Keratinocyte (primary cell): ENCODE measurements around the gene TCF23. TPM values are rescaled to one million over a fixed set of nuclear protein-coding genes. Genes with fewer than 3 reads are reported as not detected.

Experiments
- DNase-seq: peaks from one replicate; pipeline ENCODE4 v3.0.0-alpha.2; 2011; ENCODE audit warnings: low read depth, missing footprints, low spot score
- FAIRE-seq: peaks from 2 replicates; lab custom pipeline; 2011; peaks lifted over from hg19 to GRCh38; lab: Jason Lieb, UNC
- H2AFZ ChIP-seq: 2 replicates; pipeline ENCODE4 v1.6.0; 2012; ENCODE audit warnings: low read length, control low read depth, inconsistent platforms; ENCODE audit not compliant: control insufficient read depth
- H3K27ac ChIP-seq: 2 replicates; pipeline ENCODE4 v1.5.1; 2011; ENCODE audit warnings: low read length; ENCODE audit not compliant: control insufficient read depth, insufficient read depth
- H3K27me3 ChIP-seq: 3 replicates; pipeline ENCODE4 v1.6.0; 2011; ENCODE audit warnings: low read length; ENCODE audit not compliant: control insufficient read depth, insufficient read depth; ENCODE audit errors: extremely low read depth
- H3K36me3 ChIP-seq, 2 experiments: 2 replicates in 1 of 2; 3 replicates in 1 of 2; pipeline ENCODE4 v1.5.1; 2011; ENCODE audit warnings: low read length in 2 of 2, mild to moderate bottlenecking in 1 of 2; ENCODE audit not compliant: control insufficient read depth in 2 of 2, insufficient read depth in 2 of 2; ENCODE audit errors: extremely low read depth in 1 of 2
- H3K4me1 ChIP-seq: 3 replicates; pipeline ENCODE4 v1.5.1; 2011; ENCODE audit warnings: low read length; ENCODE audit not compliant: control insufficient read depth, insufficient read depth; ENCODE audit errors: extremely low read depth
- H3K4me2 ChIP-seq: 3 replicates; pipeline ENCODE4 v1.6.0; 2011; ENCODE audit warnings: low read depth, low read length; ENCODE audit not compliant: control insufficient read depth, insufficient read depth; ENCODE audit errors: extremely low read depth
- H3K4me3 ChIP-seq, 3 experiments: fragments of 200-600 bp in 1 of 3; sonication (generic) in 1 of 3; 2 replicates in 2 of 3; 3 replicates in 1 of 3; pipeline ENCODE4 v1.5.1; 2011 to 2016; ENCODE audit warnings: low read length in 3 of 3, mild to moderate bottlenecking in 3 of 3, control low read depth in 2 of 3, inconsistent platforms in 1 of 3, low read depth in 1 of 3, mixed read lengths in 1 of 3, mixed run types in 1 of 3, moderate library complexity in 1 of 3; ENCODE audit not compliant: control insufficient read depth in 2 of 3, insufficient read depth in 2 of 3; ENCODE audit errors: extremely low read depth in 1 of 3
- H3K79me2 ChIP-seq: 2 replicates; pipeline ENCODE4 v1.6.0; 2012; ENCODE audit warnings: low read length; ENCODE audit not compliant: control insufficient read depth, insufficient read depth
- H3K9ac ChIP-seq: 3 replicates; pipeline ENCODE4 v1.6.0; 2011; ENCODE audit warnings: low read length; ENCODE audit not compliant: control insufficient read depth, insufficient read depth; ENCODE audit errors: extremely low read depth
- H3K9me1 ChIP-seq: 3 replicates; pipeline ENCODE4 v1.6.0; 2011; ENCODE audit warnings: low read length; ENCODE audit not compliant: control insufficient read depth, insufficient read depth; ENCODE audit errors: extremely low read depth
- H3K9me3 ChIP-seq: 2 replicates; pipeline ENCODE4 v1.5.1; 2012; ENCODE audit warnings: low read depth, low read length; ENCODE audit not compliant: control insufficient read depth
- H4K20me1 ChIP-seq: 3 replicates; pipeline ENCODE4 v1.6.0; 2011; ENCODE audit warnings: low read length; ENCODE audit not compliant: control insufficient read depth, insufficient read depth; ENCODE audit errors: extremely low read depth
- EZH2 ChIP-seq: IDR thresholded peaks from one replicate; pipeline ENCODE4 v1.6.1; 2012; ENCODE audit warnings: inconsistent platforms, mild to moderate bottlenecking, low read length, moderate library complexity
- dilution Hi-C: fragments of 300-500 bp; cut with MboI; formaldehyde crosslinking; loops from one replicate; pipeline ENCODE4 v1.7.0; 2020; ENCODE audit warnings: low sequenced_read_pairs; ENCODE audit not compliant: extremely low pct_ligation_motif_present
- polyA plus RNA-seq, 5 experiments: library from polyadenylated mRNA; depleted of rRNA in 3 of 5; stranded (reverse) in 3 of 5; stranded (forward) in 1 of 5; unstranded in 1 of 5; fragments of >200 nt; gene quantifications; 1 replicate in 1 of 5; 2 replicates in 3 of 5; 3 replicates in 1 of 5; pipeline versions ENCODE4 v1.2.1 to v1.2.3, GENCODE V29; 2011 to 2012; ENCODE audit warnings: missing spikeins in 2 of 5, low read depth in 1 of 5, low replicate concordance in 1 of 5
- TF ChIP-seq, protein P1 (sequence below), 3 experiments: IDR thresholded peaks in 1 of 3; conservative IDR thresholded peaks in 1 of 3; optimal IDR thresholded peaks in 1 of 3; 2 replicates in 2 of 3; 3 replicates in 1 of 3; pipeline versions ENCODE3 to v1.5.1; 2011; ENCODE audit warnings: low read length in 3 of 3, mild to moderate bottlenecking in 3 of 3, moderate library complexity in 2 of 3, control low read depth in 1 of 3, inconsistent platforms in 1 of 3; ENCODE audit not compliant: insufficient read depth in 2 of 3; ENCODE audit errors: extremely low read depth in 1 of 3

Gene TCF23
- polyA plus RNA-seq, 1 donor (not counting 4 experiments of a cell fraction or from before 2014, with no cell fraction given), result not detected

DNA sequence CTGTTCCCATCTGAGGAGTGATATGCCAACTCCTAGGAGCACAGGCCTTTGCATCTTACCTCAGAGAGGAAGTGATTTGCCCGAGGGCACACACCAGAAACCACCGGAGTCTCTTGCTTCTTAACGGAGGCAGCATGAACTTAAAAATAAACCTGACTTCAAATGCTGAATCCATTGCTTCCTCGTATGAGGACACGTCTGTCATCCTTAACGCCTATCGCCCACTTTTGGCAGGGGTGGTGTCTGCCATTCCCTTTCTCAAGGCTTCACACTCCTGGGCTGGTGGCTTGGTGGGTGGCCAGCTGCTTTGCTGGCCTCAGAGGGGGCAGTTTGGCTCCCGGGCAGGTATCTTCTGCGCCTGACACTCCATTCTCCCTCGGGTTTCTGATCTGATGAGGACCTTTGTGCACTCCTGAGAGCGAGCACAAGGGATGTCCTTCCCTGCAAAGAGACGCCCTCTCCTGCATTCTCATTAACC lies 13.3 kb upstream of the TCF23 start:
- Histone ChIP-seq H3K9me3 (no peaks in the 10 kb centered on the region), H3K79me2 (peaks cover 20% of the 10 kb centered on the region), H3K4me3 (no peak overlapping the region), H2AFZ (no peak overlapping the region), H3K9ac (no peak overlapping the region), H3K4me1 (peaks cover 7% of the 10 kb centered on the region), H3K4me2 (no peak overlapping the region), H3K9me1 (no peaks in the 10 kb centered on the region), H4K20me1 (no peaks in the 10 kb centered on the region), H3K27ac (no peak overlapping the region), H3K36me3 (peaks cover 8 to 19% of the 10 kb centered on the region in 2 experiments), H3K27me3 (no peaks in the 10 kb centered on the region)
- dilution Hi-C loops, result no loop called here
- FAIRE-seq, result no peak
- no peak for DNase-seq
- TF ChIP-seq EZH2, result no peak
- TF ChIP-seq, protein P1, sequence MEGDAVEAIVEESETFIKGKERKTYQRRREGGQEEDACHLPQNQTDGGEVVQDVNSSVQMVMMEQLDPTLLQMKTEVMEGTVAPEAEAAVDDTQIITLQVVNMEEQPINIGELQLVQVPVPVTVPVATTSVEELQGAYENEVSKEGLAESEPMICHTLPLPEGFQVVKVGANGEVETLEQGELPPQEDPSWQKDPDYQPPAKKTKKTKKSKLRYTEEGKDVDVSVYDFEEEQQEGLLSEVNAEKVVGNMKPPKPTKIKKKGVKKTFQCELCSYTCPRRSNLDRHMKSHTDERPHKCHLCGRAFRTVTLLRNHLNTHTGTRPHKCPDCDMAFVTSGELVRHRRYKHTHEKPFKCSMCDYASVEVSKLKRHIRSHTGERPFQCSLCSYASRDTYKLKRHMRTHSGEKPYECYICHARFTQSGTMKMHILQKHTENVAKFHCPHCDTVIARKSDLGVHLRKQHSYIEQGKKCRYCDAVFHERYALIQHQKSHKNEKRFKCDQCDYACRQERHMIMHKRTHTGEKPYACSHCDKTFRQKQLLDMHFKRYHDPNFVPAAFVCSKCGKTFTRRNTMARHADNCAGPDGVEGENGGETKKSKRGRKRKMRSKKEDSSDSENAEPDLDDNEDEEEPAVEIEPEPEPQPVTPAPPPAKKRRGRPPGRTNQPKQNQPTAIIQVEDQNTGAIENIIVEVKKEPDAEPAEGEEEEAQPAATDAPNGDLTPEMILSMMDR (optimal IDR thresholded peaks at IDR 0.05 in 1 of 3, IDR thresholded peaks at IDR 0.05 in 1 of 3, conservative IDR thresholded peaks at IDR 0.05 in 1 of 3; ENCODE audit: extremely low read depth in 1 of 3, insufficient read depth in 2 of 3, low read length in 3 of 3), result no peak

DNA sequence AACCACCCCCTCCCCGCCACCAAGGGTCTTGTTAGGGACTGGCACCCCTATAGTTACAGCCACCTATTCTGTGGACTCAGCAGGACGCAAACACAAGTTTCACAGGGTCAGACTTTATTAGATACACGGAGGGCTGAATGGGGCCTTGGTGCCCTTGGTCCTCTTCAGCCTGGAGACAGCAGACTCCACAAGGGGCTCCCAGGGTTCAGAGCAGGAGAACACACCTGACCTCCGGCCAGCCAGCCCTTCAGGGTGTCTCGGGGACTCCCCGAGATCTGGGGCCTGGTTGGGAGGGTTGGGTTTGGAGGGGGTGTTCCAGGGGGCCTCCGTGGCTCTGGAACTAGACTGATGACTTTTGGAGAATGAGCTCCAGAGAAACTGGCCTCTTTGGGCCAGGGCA lies 12.1 kb upstream of the TCF23 start:
- no peak overlapping the region for H3K9ac ChIP-seq
- peaks cover 7% of the 10 kb centered on the region for H3K4me1 ChIP-seq
- H3K9me3 ChIP-seq, result no peaks in the 10 kb centered on the region
- no peaks in the 10 kb centered on the region for H3K27me3 ChIP-seq
- no peak overlapping the region for H2AFZ ChIP-seq
- peaks cover 20% of the 10 kb centered on the region for H3K79me2 ChIP-seq
- no peaks in the 10 kb centered on the region for H4K20me1 ChIP-seq
- TF ChIP-seq, protein P1 (optimal IDR thresholded peaks at IDR 0.05 in 1 of 3, IDR thresholded peaks at IDR 0.05 in 1 of 3, conservative IDR thresholded peaks at IDR 0.05 in 1 of 3; ENCODE audit: extremely low read depth in 1 of 3, insufficient read depth in 2 of 3, low read length in 3 of 3), result no peak
- TF ChIP-seq EZH2, result no peak
- H3K27ac ChIP-seq, result no peak overlapping the region
- no peak for FAIRE-seq
- H3K4me3 ChIP-seq, result no peak overlapping the region
- H3K36me3 ChIP-seq, result peaks cover 3 to 10% of the 10 kb centered on the region in 2 experiments
- dilution Hi-C loops, result no loop called here
- no peak for DNase-seq
- no peak overlapping the region for H3K4me2 ChIP-seq
- no peaks in the 10 kb centered on the region for H3K9me1 ChIP-seq
